Panc1 (cell line): Measurements from ENCODE around the gene FIGNL2.

Source experiments
- POLR2AphosphoS5 ChIP-seq: IDR thresholded peaks from 2 replicates; pipeline ENCODE4 v1.6.1; 2012; ENCODE audit warnings: mild to moderate bottlenecking, low read depth, low read length, moderate library complexity
- SIN3A ChIP-seq: IDR thresholded peaks from 2 replicates; pipeline ENCODE4 v1.6.1; 2012; ENCODE audit warnings: low read depth, mild to moderate bottlenecking, low read length, moderate library complexity, borderline replicate concordance; ENCODE audit not compliant: insufficient read depth
- TCF7L2 ChIP-seq: IDR thresholded peaks from 2 replicates; pipeline ENCODE4 v1.6.1; 2011; ENCODE audit warnings: mild to moderate bottlenecking, low read depth, low read length, inconsistent platforms
- TF ChIP-seq, protein P1 (sequence below): fragments of 450-650 bp; IDR thresholded peaks from 2 replicates; pipeline ENCODE4 v1.5.1; 2017; ENCODE audit warnings: mild to moderate bottlenecking
- TF ChIP-seq, protein P2 (sequence below), 2 experiments: IDR thresholded peaks; 2 replicates each; pipeline ENCODE4 v1.6.1; 2011 to 2012; ENCODE audit warnings: low read depth in 2 of 2, control low read depth in 1 of 2, low read length in 1 of 2, mild to moderate bottlenecking in 1 of 2, moderate library complexity in 1 of 2; ENCODE audit not compliant: insufficient read depth in 1 of 2

DNA sequence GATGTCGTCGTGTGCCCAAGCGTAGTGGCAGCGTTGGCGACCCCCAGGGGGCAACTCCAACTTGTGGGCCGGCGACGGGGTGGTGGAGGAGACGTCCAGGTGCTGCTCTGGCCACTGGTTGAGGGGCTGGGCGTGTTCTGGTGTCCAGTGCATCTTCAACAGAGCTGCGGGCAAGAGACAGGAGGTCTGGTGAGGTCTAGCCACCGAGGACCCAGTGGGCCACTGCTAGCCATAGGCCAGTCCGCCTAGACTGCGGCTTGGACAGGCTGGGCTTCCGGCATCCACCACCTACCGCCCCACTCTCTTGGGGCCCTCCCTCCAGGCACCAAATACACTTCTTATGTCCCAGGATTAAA, 26.3 kb downstream of the FIGNL2 start:
- TF ChIP-seq POLR2AphosphoS5 (no peak), SIN3A (no peak), TCF7L2 (no peak)
- TF ChIP-seq, protein P1, sequence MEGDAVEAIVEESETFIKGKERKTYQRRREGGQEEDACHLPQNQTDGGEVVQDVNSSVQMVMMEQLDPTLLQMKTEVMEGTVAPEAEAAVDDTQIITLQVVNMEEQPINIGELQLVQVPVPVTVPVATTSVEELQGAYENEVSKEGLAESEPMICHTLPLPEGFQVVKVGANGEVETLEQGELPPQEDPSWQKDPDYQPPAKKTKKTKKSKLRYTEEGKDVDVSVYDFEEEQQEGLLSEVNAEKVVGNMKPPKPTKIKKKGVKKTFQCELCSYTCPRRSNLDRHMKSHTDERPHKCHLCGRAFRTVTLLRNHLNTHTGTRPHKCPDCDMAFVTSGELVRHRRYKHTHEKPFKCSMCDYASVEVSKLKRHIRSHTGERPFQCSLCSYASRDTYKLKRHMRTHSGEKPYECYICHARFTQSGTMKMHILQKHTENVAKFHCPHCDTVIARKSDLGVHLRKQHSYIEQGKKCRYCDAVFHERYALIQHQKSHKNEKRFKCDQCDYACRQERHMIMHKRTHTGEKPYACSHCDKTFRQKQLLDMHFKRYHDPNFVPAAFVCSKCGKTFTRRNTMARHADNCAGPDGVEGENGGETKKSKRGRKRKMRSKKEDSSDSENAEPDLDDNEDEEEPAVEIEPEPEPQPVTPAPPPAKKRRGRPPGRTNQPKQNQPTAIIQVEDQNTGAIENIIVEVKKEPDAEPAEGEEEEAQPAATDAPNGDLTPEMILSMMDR = no peak
- TF ChIP-seq, protein P2, sequence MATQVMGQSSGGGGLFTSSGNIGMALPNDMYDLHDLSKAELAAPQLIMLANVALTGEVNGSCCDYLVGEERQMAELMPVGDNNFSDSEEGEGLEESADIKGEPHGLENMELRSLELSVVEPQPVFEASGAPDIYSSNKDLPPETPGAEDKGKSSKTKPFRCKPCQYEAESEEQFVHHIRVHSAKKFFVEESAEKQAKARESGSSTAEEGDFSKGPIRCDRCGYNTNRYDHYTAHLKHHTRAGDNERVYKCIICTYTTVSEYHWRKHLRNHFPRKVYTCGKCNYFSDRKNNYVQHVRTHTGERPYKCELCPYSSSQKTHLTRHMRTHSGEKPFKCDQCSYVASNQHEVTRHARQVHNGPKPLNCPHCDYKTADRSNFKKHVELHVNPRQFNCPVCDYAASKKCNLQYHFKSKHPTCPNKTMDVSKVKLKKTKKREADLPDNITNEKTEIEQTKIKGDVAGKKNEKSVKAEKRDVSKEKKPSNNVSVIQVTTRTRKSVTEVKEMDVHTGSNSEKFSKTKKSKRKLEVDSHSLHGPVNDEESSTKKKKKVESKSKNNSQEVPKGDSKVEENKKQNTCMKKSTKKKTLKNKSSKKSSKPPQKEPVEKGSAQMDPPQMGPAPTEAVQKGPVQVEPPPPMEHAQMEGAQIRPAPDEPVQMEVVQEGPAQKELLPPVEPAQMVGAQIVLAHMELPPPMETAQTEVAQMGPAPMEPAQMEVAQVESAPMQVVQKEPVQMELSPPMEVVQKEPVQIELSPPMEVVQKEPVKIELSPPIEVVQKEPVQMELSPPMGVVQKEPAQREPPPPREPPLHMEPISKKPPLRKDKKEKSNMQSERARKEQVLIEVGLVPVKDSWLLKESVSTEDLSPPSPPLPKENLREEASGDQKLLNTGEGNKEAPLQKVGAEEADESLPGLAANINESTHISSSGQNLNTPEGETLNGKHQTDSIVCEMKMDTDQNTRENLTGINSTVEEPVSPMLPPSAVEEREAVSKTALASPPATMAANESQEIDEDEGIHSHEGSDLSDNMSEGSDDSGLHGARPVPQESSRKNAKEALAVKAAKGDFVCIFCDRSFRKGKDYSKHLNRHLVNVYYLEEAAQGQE (IDR thresholded peaks at IDR 0.05; ENCODE audit: insufficient read depth in 1 of 2, low read depth in 2 of 2, low read length in 1 of 2) = no peak
